HepG2 (cell line): ENCODE measurements around the gene ACSM2A. TPM values are rescaled to one million over a fixed set of nuclear protein-coding genes. Genes with fewer than 3 reads are reported as not detected.

ENCODE experiments used
- BRF2 ChIP-seq: sonication (generic); formaldehyde crosslinking; IDR thresholded peaks from 2 replicates; pipeline ENCODE4 v1.8.1; 2022; ENCODE audit warnings: mild to moderate bottlenecking, missing genetic modification reagents
- FOXC1 ChIP-seq: sonication (generic); formaldehyde crosslinking; IDR thresholded peaks from 2 replicates; pipeline ENCODE4 v1.8.0; 2022; ENCODE audit warnings: mild to moderate bottlenecking, missing genetic modification reagents, borderline replicate concordance
- LBX2 ChIP-seq: sonication (generic); formaldehyde crosslinking; IDR thresholded peaks from 2 replicates; pipeline ENCODE4 v1.5.0; 2020; ENCODE audit warnings: missing genetic modification reagents, mild to moderate bottlenecking, borderline replicate concordance
- MYC ChIP-seq: sonication (generic); formaldehyde crosslinking; IDR thresholded peaks from 2 replicates; pipeline ENCODE4 v1.9.0; 2021; ENCODE audit warnings: missing genetic modification reagents, borderline replicate concordance
- MYNN ChIP-seq: sonication (generic); formaldehyde crosslinking; IDR thresholded peaks from 2 replicates; pipeline ENCODE4 v1.4.0; 2020; ENCODE audit warnings: mild to moderate bottlenecking, low read depth, missing genetic modification reagents
- NFATC3 ChIP-seq: sonication (generic); formaldehyde crosslinking; IDR thresholded peaks from 2 replicates; pipeline ENCODE4 v1.5.1; 2020; ENCODE audit warnings: mild to moderate bottlenecking, missing genetic modification reagents
- POLR2G ChIP-seq: fragments of 200-400 bp; formaldehyde crosslinking; IDR thresholded peaks from 2 replicates; pipeline ENCODE4 v1.6.1; 2018; ENCODE audit warnings: mild to moderate bottlenecking, low read depth, low read length, moderate library complexity
- PPARG ChIP-seq: conservative IDR thresholded peaks from 2 replicates; pipeline ENCODE4 v1.6.1; 2016; ENCODE audit warnings: missing biosample characterization, missing genetic modification reagents
- RBFOX2 ChIP-seq: fragments of 200-400 bp; formaldehyde crosslinking; IDR thresholded peaks from 2 replicates; pipeline ENCODE4 v1.6.1; 2017; ENCODE audit warnings: low read depth, mild to moderate bottlenecking, low read length
- TP53 ChIP-seq: sonication (generic); formaldehyde crosslinking; conservative IDR thresholded peaks from 2 replicates; pipeline ENCODE4 v1.4.0; 2020; ENCODE audit warnings: missing genetic modification reagents
- ZNF124 ChIP-seq: sonication (generic); formaldehyde crosslinking; IDR thresholded peaks from 2 replicates; pipeline ENCODE4 v1.4.0; 2020; ENCODE audit warnings: missing genetic modification reagents
- ZNF333 ChIP-seq: sonication (generic); formaldehyde crosslinking; IDR thresholded peaks from 2 replicates; pipeline ENCODE4 v1.4.0; 2020; ENCODE audit warnings: mild to moderate bottlenecking, missing genetic modification reagents, borderline replicate concordance
- ZNF567 ChIP-seq: sonication (generic); formaldehyde crosslinking; IDR thresholded peaks from 2 replicates; pipeline ENCODE4 v1.8.1; 2023; ENCODE audit warnings: mild to moderate bottlenecking, missing genetic modification reagents, borderline replicate concordance
- ZNF670 ChIP-seq: sonication (generic); formaldehyde crosslinking; IDR thresholded peaks from 2 replicates; pipeline ENCODE4 v1.8.0; 2022; ENCODE audit warnings: mild to moderate bottlenecking, missing genetic modification reagents, borderline replicate concordance
- ZNF720 ChIP-seq: sonication (generic); formaldehyde crosslinking; IDR thresholded peaks from 2 replicates; pipeline ENCODE4 v1.4.0; 2020; ENCODE audit warnings: missing genetic modification reagents
- ZNF773 ChIP-seq: sonication (generic); formaldehyde crosslinking; IDR thresholded peaks from 2 replicates; pipeline ENCODE4 v1.4.0; 2020; ENCODE audit warnings: missing genetic modification reagents, borderline replicate concordance
- polyA plus RNA-seq, 8 experiments: library from polyadenylated mRNA; depleted of rRNA in 3 of 8; stranded (reverse) in 7 of 8; unstranded in 1 of 8; fragments of >200 nt; fragmentation: Illumina TruSeq in 4 of 8; extraction: Trizol in 4 of 8; gene quantifications; 2 replicates each; pipeline versions ENCODE4 v1.2.1 to v1.2.3, GENCODE V29; 2011 to 2016; ENCODE audit warnings: low read depth in 4 of 8, missing spikeins in 1 of 8, mixed read lengths in 1 of 8; ENCODE audit not compliant: insufficient read depth in 1 of 8
- total RNA-seq, 5 experiments: library from RNA; depleted of rRNA; stranded (reverse); fragments of >200 nt; fragmentation: Illumina TruSeq; extraction: Trizol; gene quantifications; 2 replicates each; pipeline ENCODE4 v1.2.3, GENCODE V29; 2016; ENCODE audit warnings: low read depth in 1 of 5

Gene ACSM2A
- total and polyA plus RNA-seq, 2 of the 13 experiments (the other 11 are each of a cell fraction or from before 2014, with no cell fraction given): 11.4 to 16.3 TPM

GRCh38 chr16:20515688-20516090, 64.4 kb downstream of the ACSM2A start (continued):
- TF ChIP-seq MYNN (CRISPR knock-in tag) (no peak), ZNF670 (CRISPR knock-in tag) (no peak), ZNF567 (CRISPR knock-in tag) (no peak), ZNF124 (CRISPR knock-in tag) (no peak), NFATC3 (CRISPR knock-in tag) (no peak), TP53 (CRISPR knock-in tag) (no peak), FOXC1 (CRISPR knock-in tag) (no peak), PPARG (CRISPR knock-in tag) (peak; percentile 48; the same call in 1 of the 2 replicates), POLR2G (no peak), ZNF773 (CRISPR knock-in tag) (no peak), LBX2 (CRISPR knock-in tag) (no peak), ZNF720 (CRISPR knock-in tag) (no peak), ZNF333 (CRISPR knock-in tag) (no peak), RBFOX2 (no peak), BRF2 (CRISPR knock-in tag) (no peak), MYC (CRISPR knock-in tag) (no peak)
